ENCODE measurements around the gene CGNL1. TPM values are rescaled to one million over a fixed set of nuclear protein-coding genes. Genes with fewer than 3 reads are reported as not detected.

The CGNL1 gene
- total and polyA plus RNA-seq, 10 of the 15 experiments (the other 5 are each of a cell fraction or from before 2014, with no cell fraction given): under 0.01 to 0.27 (median 0.04) TPM; not detected in 3

DNA sequence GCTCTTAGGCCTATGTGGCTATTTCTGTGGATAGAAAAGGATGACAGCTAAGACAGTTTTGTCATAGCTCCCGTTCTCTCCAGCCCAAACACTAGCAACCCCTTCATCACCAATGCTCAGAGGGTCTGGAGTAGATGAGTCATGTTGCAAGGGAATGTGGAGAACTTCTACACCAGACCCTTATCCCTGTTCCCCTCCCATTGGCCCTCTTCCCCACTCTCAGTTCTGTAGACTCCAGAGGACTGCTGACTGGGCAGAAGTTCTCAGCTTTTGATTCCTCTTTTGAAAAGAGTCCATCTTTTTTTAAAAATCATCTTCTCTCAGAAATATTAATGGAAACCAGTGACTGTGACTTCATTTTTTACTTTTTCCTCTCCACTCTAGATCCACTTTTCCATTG is 213.0 kb downstream of the CGNL1 start (continued):
- TF ChIP-seq MEF2A (IDR thresholded peaks at IDR 0.05; ENCODE audit: insufficient read depth, low read depth, low read length): no peak
- no peak for TF ChIP-seq TCF7 (IDR thresholded peaks at IDR 0.05; ENCODE audit: borderline replicate concordance)
- TF ChIP-seq NR2C2 (IDR thresholded peaks at IDR 0.05; ENCODE audit: borderline replicate concordance, control insufficient read depth, insufficient read length, low read depth): no peak

DNA sequence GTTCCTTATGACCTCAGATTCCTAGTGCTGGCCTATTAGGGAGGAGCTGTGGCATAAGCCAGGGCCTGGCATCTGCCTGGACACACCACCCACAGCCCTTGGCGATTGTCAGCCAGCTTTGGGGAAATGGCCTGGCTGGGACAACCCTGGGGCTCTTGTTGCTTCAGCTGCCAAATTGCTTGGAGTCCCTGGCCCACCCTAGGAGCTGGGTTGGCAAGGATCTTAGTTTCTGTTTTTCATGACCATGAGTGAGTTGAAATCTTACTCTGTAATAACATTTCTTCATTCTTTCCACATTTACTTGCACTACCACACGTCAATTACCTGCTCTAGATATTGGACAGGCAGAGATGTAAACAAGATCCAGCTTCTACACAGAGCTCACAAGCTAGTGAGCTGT is 213.4 kb downstream of the CGNL1 start:
- Histone ChIP-seq H3K36me3 (ENCODE audit: control insufficient read depth in 2 of 2, insufficient read depth in 2 of 2, low read length in 1 of 2) (no peaks in the 10 kb centered on the region), H2AFZ (ENCODE audit: control insufficient read depth, low read depth, low read length) (no peak overlapping the region), H3K9ac (ENCODE audit: control insufficient read depth, insufficient read depth, low read length) (no peak overlapping the region), H3K9me3 (replicated peaks; ENCODE audit: control insufficient read depth, insufficient read depth, low read length) (no peaks in the 10 kb centered on the region), H3K4me1 (ENCODE audit: control insufficient read depth, insufficient read depth, low read length) (no peaks in the 10 kb centered on the region), H3K4me3 (no peak overlapping the region), H3K4me2 (ENCODE audit: control insufficient read depth, insufficient read depth) (no peak overlapping the region), H4K20me1 (ENCODE audit: control insufficient read depth, insufficient read depth) (no peaks in the 10 kb centered on the region), H3K27ac (ENCODE audit: control insufficient read depth, insufficient read depth) (no peak overlapping the region), H3K27me3 (replicated peaks in 1 of 2; ENCODE audit: control insufficient read depth in 2 of 2, insufficient read depth in 2 of 2, low read length in 1 of 2) (peaks cover 5 to 12% of the 10 kb centered on the region in 2 experiments; a peak in 3 of 4 replicates), H3K79me2 (ENCODE audit: control insufficient read depth, insufficient read depth, low read length) (no peaks in the 10 kb centered on the region)
- intact Hi-C loops (cut with micrococcal nuclease; ENCODE audit: unreplicated experiment) (no loop called here), in situ Hi-C loops (cut with MboI) (no loop called here)
- no TSS peak for BruUV-seq (replicated peaks)
- TF ChIP-seq, protein P1, sequence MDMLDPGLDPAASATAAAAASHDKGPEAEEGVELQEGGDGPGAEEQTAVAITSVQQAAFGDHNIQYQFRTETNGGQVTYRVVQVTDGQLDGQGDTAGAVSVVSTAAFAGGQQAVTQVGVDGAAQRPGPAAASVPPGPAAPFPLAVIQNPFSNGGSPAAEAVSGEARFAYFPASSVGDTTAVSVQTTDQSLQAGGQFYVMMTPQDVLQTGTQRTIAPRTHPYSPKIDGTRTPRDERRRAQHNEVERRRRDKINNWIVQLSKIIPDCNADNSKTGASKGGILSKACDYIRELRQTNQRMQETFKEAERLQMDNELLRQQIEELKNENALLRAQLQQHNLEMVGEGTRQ (IDR thresholded peaks at IDR 0.05; ENCODE audit: borderline replicate concordance, low read depth, low read length): no peak
- TF ChIP-seq ZNF217 (IDR thresholded peaks at IDR 0.05) (no peak), MXI1 (IDR thresholded peaks at IDR 0.05; ENCODE audit: low read depth, low read length) (no peak), BACH1 (IDR thresholded peaks at IDR 0.05; ENCODE audit: borderline replicate concordance) (no peak), STAT3 (IDR thresholded peaks at IDR 0.05; ENCODE audit: low read depth, low read length) (no peak), GATAD2B (conservative IDR thresholded peaks at IDR 0.05; ENCODE audit: low read depth) (no peak)
- TF ChIP-seq, protein P2, sequence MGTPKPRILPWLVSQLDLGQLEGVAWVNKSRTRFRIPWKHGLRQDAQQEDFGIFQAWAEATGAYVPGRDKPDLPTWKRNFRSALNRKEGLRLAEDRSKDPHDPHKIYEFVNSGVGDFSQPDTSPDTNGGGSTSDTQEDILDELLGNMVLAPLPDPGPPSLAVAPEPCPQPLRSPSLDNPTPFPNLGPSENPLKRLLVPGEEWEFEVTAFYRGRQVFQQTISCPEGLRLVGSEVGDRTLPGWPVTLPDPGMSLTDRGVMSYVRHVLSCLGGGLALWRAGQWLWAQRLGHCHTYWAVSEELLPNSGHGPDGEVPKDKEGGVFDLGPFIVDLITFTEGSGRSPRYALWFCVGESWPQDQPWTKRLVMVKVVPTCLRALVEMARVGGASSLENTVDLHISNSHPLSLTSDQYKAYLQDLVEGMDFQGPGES (IDR thresholded peaks at IDR 0.05): no peak
- TF ChIP-seq, protein P3, sequence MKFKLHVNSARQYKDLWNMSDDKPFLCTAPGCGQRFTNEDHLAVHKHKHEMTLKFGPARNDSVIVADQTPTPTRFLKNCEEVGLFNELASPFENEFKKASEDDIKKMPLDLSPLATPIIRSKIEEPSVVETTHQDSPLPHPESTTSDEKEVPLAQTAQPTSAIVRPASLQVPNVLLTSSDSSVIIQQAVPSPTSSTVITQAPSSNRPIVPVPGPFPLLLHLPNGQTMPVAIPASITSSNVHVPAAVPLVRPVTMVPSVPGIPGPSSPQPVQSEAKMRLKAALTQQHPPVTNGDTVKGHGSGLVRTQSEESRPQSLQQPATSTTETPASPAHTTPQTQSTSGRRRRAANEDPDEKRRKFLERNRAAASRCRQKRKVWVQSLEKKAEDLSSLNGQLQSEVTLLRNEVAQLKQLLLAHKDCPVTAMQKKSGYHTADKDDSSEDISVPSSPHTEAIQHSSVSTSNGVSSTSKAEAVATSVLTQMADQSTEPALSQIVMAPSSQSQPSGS (IDR thresholded peaks at IDR 0.05; ENCODE audit: low read length): no peak
- TF ChIP-seq, protein P4, sequence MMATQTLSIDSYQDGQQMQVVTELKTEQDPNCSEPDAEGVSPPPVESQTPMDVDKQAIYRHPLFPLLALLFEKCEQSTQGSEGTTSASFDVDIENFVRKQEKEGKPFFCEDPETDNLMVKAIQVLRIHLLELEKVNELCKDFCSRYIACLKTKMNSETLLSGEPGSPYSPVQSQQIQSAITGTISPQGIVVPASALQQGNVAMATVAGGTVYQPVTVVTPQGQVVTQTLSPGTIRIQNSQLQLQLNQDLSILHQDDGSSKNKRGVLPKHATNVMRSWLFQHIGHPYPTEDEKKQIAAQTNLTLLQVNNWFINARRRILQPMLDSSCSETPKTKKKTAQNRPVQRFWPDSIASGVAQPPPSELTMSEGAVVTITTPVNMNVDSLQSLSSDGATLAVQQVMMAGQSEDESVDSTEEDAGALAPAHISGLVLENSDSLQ (IDR thresholded peaks at IDR 0.05): no peak
- ChIA-PET RAD21 (ENCODE audit: unreplicated experiment) (no interaction called here), SMC1A (ENCODE audit: uncharacterized antibody, unreplicated experiment) (no interaction called here), POLR2A (no interaction called here), CTCF (interaction anchor here (1.1 kb wide), 1 partner anchor 28 kb away, joined by 3 read pairs; no protein-coding TSS in a partner anchor)
- WGBS (ENCODE audit: insufficient coverage, insufficient replicate concordance, low lambda C conversion rate, missing lambda C conversion rate): 20% methylated on average over 2 of the region's 2 CpGs
- FAIRE-seq: no peak
- DNase-seq (ENCODE audit: low read depth, low spot score): no peak
- ATAC-seq: no peak

All from GM12878 (cell line).